Measurements from ENCODE around the gene INTS14. TPM values are rescaled to one million over a fixed set of nuclear protein-coding genes. Genes with fewer than 3 reads are reported as not detected.
"Not testable (repeated sequence)": the region's sequence is repeated elsewhere in the genome, so short reads cannot be mapped to it uniquely, and the experiment has no call there.

The INTS14 gene
- total RNA-seq, 2 donors from 2014 or later, result 36.8 to 39.7 TPM

- ATAC-seq (ENCODE audit: insufficient number of reproducible peaks, low FRiP score, low read depth), result no peak
- no peak for TF ChIP-seq CTCF (IDR thresholded peaks at IDR 0.05)
- Histone ChIP-seq H3K27ac (no peak overlapping the region), H3K36me3 (peaks cover 24% of the 10 kb centered on the region), H3K9me3 (no peaks in the 10 kb centered on the region), H3K27me3 (replicated peaks; ENCODE audit: insufficient read depth) (no peaks in the 10 kb centered on the region), H3K4me3 (no peak overlapping the region), H3K4me1 (ENCODE audit: control insufficient read depth in 1 of 2, low read depth in 2 of 2) (no peaks in the 10 kb centered on the region)
- no peak for DNase-seq (ENCODE audit: low spot score)
These were observed 51.8 kb downstream of the INTS14 start for GRCh38 chr15:65558997-65559760.

- no peaks in the 10 kb centered on the region for H3K9me3 ChIP-seq
- H3K4me1 ChIP-seq (ENCODE audit: control insufficient read depth in 1 of 2, low read depth in 2 of 2), result no peaks in the 10 kb centered on the region
- DNase-seq (ENCODE audit: low spot score) (no peak), ATAC-seq (ENCODE audit: insufficient number of reproducible peaks, low FRiP score, low read depth) (no peak)
- H3K27me3 ChIP-seq (replicated peaks; ENCODE audit: insufficient read depth), result no peaks in the 10 kb centered on the region
- no peak overlapping the region for H3K27ac ChIP-seq
- peaks cover 22% of the 10 kb centered on the region for H3K36me3 ChIP-seq
- H3K4me3 ChIP-seq, result no peak overlapping the region
- no peak for TF ChIP-seq CTCF (IDR thresholded peaks at IDR 0.05)
These were observed 52.6 kb downstream of the INTS14 start for GRCh38 chr15:65558336-65558735.

GRCh38 chr15:65556622-65557021, 54.3 kb downstream of the INTS14 start:
- Histone ChIP-seq H3K4me3 (no peak overlapping the region), H3K27me3 (replicated peaks; ENCODE audit: insufficient read depth) (no peaks in the 10 kb centered on the region), H3K27ac (no peak overlapping the region), H3K4me1 (ENCODE audit: control insufficient read depth in 1 of 2, low read depth in 2 of 2) (no peaks in the 10 kb centered on the region), H3K9me3 (no peaks in the 10 kb centered on the region), H3K36me3 (peaks cover 17% of the 10 kb centered on the region)
- no peak for DNase-seq (ENCODE audit: low spot score)
- TF ChIP-seq CTCF (IDR thresholded peaks at IDR 0.05), result no peak
- ATAC-seq (ENCODE audit: insufficient number of reproducible peaks, low FRiP score, low read depth), result no peak

GRCh38 chr15:65553691-65554090, 57.2 kb downstream of the INTS14 start:
- no peak for DNase-seq (ENCODE audit: low spot score)

GRCh38 chr15:65552851-65553250, 58.1 kb downstream of the INTS14 start:
- not testable (repeated sequence) for DNase-seq (ENCODE audit: low spot score); H3K4me1 ChIP-seq (ENCODE audit: control insufficient read depth in 1 of 2, low read depth in 2 of 2); H3K4me3 ChIP-seq; H3K27ac ChIP-seq; H3K9me3 ChIP-seq; H3K27me3 ChIP-seq (replicated peaks; ENCODE audit: insufficient read depth); ATAC-seq (ENCODE audit: insufficient number of reproducible peaks, low FRiP score, low read depth)
- peaks cover 13% of the 10 kb centered on the region for H3K36me3 ChIP-seq

More at GRCh38 chr15:65553691-65554090, 57.2 kb downstream of the INTS14 start:
- H3K36me3 ChIP-seq, result peaks cover 13% of the 10 kb centered on the region
- H3K9me3 ChIP-seq, result no peaks in the 10 kb centered on the region
- no peak for TF ChIP-seq CTCF (IDR thresholded peaks at IDR 0.05)
- H3K27me3 ChIP-seq (replicated peaks; ENCODE audit: insufficient read depth), result no peaks in the 10 kb centered on the region
- ATAC-seq (ENCODE audit: insufficient number of reproducible peaks, low FRiP score, low read depth), result no peak
- no peak overlapping the region for H3K27ac ChIP-seq
- no peaks in the 10 kb centered on the region for H3K4me1 ChIP-seq (ENCODE audit: control insufficient read depth in 1 of 2, low read depth in 2 of 2)
- no peak overlapping the region for H3K4me3 ChIP-seq

- TF ChIP-seq CTCF (IDR thresholded peaks at IDR 0.05), result no peak
- DNase-seq (ENCODE audit: low spot score) (no peak), ATAC-seq (ENCODE audit: insufficient number of reproducible peaks, low FRiP score, low read depth) (no peak)
- Histone ChIP-seq H3K27me3 (replicated peaks; ENCODE audit: insufficient read depth) (no peaks in the 10 kb centered on the region), H3K4me3 (no peak overlapping the region), H3K36me3 (peaks cover 8% of the 10 kb centered on the region), H3K9me3 (no peaks in the 10 kb centered on the region), H3K27ac (no peak overlapping the region), H3K4me1 (ENCODE audit: control insufficient read depth in 1 of 2, low read depth in 2 of 2) (peaks cover 0 to 13% of the 10 kb centered on the region in 2 donors)
These were observed 59.7 kb downstream of the INTS14 start for GRCh38 chr15:65551183-65551582.

Measured in thoracic aorta (tissue), 2 donors.